HCEC 1CT (cell line): ENCODE measurements around the gene PARP16.

ENCODE experiments used
- DNase-seq: peaks from one replicate; pipeline ENCODE4 v3.0.0-alpha.2; 2017

The PARP16 gene

DNA sequence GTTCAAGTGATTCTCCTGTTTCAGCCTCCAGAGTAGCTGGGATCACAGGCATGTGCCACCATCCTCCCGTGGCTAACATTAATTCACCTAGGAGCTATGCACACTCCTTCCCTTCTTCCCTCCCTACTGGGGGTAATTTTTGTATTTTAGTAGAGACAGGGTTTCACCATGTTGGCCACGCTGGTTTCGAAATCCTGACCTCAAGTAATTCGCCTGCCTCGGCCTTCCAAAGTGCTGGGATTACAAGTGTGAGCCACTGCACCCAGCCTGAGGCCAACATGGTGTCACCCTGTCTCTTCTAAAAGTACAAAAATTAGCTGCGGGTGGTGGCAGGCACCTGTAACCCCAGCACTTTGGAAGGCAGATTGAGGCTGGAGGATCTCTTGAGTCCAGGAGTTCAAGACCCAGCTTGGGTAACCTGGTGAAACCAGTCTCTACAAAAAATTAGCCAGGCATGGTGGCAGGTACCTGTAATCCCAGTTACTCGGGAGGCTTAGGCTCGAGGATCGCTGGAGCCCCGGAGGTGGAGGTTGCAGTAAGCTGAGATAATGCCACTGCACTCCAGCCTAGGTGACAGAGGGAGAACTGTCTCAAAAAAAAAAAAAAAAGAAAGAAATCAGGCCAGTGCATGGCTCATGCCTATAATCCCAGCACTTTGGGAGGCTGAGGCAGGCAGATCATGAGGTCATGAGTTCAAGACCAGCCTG is 23.9 kb upstream of the PARP16 start:
- DNase-seq, result peak; percentile 41

DNA sequence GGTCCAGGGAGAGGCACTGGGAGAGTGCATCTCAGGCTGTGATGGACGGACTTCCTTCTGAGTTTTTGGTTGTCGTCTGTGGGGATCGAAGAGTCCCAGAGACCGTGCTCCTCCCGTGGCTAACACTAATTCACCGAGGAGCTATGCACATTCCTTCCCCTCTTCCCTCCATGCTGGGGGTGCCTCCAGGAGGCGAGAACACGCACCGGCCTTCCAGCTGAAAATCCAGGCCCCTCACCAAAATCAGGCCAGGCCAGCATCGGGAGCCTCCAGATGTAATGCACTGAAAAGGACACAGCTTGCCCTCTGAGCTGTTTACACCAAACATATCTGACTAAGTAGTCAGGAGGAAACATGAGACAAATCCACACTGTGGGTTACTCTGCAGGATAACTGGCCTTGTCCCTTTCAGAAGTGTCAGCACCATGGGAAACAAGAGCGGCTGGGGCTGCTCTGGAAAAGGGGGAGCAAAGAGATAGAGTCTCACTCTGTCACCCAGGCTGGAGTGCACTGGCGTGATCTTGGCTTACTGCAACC is 23.3 kb upstream of the PARP16 start:
- peak; percentile 64 for DNase-seq

DNA sequence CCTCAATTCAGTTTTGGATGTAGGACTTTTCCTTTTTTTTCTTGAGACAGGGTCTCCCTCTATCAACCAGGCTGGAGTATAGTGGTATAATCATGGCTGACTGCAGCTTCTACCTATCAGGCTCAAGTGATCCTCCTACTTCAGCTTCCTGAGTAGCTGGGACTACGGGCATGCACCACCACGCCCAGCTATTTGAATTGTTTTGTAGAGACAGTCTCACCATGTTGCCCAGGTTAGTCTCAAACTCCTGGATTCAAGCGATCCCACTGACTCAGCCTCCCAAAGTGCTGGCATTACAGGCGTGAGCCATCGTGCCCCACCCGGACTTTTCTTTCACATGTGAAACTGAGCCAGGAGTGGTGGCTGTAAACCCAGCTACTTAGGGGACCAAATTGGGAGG is 21.3 kb upstream of the PARP16 start:
- no peak for DNase-seq

DNA sequence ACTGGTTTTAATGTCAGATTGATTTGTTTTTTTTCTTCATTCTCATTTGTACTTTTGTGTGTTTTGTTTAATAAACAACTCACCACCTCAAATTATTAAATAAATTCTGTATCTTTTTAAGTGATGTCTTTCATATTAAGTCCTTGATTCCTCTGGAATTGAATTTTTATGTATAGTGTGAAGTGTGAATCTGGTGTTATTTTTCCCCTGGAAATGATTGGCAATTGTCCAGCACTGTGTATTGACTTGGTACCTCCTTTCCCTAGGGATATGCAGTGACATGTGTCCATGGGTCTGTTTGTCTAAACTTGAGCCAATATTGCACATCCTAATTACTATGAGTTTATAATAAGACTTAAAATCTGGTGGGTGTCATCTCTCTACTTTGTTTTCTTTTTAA is 19.9 kb upstream of the PARP16 start:
- DNase-seq, result no peak

DNA sequence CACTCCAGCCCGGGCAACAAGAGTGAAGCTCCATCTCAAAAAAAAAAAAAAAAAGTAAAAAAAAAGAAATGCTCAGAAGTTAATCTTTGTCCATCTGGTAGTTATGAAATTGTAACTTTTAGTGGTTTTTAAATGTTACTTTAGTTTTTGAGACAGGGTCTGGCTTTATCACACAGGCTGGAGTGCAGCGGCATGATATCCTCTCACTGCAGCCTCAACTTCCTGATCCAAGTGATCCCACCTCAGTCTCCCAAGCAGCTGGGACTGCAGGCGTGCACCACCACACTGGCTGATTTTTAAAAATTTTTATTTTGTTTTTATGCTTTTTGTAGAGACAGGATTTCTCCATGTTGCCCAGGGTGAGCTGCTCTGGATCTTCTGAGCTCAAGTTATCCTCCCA is 19.1 kb upstream of the PARP16 start:
- DNase-seq, result no peak

DNA sequence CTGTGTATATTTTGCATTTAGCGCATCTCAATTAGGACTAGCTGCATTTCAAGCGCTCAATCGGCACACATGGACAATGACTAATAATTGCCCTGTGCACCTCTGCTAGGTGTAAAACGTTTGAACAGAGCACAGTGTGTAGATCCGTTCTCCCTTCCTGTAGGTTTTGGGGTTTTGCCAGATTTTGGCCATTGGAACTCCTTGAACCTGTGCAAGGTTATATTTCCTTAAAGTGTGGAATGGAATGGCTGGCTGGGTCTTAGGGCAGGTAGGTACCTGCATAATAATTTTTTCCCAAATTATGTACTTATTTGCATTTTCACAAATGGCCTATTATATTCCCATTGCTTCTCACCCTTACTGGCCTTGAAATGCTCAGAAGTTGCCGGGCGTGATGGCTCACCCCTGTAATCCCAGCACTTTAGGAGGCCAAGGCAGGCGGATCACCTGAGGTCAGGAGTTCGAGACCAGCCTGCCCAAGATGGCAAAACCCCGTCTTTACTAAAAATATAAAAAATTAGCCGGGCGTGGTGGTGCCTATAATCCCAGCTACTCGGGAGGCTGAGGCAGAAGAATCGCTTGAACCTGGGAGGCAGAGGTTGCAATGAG is 18.6 kb upstream of the PARP16 start:
- no peak for DNase-seq

DNA sequence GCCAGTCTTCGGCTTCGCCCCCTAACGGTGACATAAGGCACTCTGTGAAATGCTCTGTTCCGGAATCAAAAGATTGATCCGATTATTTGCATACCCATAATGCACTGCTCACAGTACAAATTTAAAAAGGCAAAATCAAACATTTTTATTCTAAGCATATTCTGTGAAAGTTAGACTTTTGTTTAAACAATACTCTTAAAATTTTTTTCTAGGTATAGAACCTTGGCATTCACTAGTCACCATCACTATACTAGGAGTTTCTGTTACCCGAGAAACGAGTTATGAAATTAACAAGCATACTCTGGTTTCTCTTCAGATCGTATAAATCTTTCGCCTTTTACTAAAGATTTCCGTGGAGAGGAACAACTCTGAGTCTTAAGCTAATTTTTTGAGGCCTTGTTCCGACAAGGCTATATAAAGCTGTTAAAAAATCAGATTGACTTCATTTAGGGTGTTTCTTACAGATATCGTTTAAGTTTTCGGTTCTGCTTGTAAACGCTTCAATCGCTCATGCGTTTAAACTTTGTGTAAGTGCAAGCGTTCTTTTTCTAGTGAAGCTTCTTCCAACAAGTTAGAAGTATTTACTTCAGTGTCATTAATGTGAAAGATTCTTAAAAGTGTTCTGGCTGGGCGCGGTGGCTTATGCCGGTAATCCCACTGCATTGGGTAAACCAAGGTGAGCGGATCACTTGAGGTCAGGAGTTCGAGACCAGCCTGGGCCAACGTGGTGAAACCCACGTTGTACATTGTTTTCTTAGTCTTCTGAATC is 17.9 kb upstream of the PARP16 start, which contains the start of gene RNU5B-1:
Gene RNU5B-1 (plus strand): TSS at position 297 of the 769 bp plus-strand sequence.
- DNase-seq, result peak; percentile 99

DNA sequence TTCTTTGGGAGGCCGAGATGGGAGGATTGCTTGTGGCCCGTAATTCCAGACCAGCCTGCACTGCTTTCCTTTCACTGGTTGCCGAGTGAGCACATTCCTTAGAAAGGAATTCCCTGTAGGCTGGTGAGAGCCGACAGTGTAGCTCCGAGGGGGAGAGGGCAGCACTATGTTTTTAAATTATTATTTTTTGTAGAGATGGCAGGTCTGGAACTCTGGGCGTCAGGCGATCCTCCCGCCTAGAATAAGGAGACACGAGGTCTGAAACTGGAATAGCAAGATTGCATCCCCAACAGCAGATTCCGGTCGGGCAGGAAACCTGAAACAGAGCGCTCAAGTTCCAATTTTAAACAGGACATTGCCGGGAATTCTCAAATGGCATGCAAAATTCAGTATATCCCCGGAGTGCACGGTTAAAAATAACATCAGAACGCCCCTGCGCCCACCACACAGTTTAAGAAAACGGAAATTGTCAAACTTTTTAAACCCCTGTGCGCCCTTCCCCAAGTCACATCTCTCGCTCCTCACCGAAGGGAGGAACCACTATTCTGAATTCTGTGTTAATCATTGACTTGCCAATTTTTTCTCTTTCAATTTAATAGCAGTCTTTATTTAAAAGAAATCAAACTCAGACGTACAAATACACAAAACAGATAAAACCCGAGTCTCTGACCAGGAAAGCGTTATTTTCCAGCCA is 17.2 kb upstream of the PARP16 start:
- peak; percentile 61 for DNase-seq

DNA sequence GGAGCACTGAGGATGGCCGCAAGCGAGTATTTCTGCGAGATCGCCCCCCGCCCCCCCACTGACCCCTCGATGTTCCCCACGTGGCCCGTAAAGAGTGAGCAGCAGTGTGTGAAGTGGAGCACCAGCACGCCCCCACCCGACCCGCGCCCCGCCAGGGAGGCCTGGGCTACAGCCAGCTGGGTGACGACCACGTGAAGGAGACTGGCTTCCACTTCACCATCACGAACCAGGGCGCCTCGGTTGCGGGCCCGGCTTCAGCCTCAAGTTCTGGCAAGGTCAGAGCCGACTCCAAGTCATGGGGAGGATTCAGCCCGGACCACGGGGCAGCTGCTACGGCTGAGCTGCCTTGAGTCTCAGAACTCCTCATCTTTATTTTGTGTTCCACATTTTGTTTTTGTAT is 15.4 kb upstream of the PARP16 start:
- no peak for DNase-seq

DNA sequence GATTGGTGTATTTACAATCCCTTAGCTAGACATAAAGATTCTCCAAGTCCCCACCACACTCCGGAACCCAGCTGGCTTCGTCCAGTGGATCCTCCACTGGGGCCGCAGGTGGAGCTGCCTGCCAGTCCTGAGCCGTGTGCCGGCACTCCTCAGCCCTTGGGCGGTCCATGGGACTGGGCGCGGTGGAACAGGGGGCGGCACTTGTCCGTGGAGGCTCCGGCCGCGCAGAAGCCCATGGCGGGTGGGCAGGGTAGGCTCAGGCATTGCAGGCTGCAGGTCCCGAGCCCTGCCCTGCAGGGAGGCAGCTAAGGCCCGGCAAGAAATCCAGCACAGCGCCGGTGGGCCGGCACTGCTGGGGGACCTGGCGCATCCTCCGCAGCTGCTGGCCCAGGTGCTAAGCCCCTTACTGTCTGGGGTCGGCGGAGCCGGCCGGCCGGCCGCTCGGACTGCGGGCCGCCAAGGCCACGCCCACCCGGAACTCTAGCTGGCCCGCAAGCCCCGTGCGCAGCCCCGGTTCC is 14.3 kb upstream of the PARP16 start:
- no peak for DNase-seq

DNA sequence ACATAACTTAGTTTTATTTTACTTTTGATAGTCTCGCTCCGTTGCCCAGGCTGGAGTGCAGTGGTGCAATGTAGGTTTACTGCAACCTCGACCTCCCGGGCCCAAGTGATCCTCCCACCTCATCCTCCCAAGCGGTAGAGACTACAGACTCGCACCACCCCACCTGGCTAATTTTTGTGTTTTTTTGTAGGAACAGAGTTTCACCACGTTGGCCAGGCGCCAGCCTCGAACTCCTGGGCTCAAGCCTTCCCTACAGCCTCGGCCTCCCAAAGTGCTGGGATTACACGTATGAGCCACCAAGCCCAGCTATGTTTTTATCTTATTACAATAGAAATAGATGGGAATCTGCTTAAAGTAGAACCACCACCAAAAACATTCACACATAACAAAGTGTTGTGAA is 12.0 kb upstream of the PARP16 start:
- DNase-seq, result no peak

DNA sequence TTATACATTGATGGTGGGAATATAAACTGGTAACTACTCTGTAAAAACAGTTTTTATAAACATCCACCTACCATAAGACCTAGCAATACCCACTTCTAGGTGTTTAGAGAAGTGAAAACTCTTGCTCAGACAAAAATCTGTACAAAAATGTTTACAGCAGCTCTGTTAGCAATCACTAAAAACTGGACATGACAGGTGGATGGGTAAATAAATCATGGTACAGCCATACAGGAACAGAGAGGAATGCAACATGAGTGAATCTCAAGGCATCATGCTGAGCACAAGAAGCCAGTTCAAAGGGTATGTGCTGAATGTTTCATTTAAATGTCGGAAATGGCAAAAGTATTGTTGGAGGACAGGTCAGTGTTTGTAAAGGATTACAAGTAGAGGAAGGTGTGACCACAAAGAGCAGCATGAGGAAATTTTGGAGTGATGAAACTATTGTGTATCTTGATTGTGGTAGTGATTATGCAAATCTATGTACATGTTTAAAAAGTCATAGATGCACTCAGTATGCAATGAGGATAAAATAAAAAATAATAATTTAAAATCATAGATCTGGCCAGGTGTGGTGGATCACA is 6.3 kb upstream of the PARP16 start:
- DNase-seq, result no peak

DNA sequence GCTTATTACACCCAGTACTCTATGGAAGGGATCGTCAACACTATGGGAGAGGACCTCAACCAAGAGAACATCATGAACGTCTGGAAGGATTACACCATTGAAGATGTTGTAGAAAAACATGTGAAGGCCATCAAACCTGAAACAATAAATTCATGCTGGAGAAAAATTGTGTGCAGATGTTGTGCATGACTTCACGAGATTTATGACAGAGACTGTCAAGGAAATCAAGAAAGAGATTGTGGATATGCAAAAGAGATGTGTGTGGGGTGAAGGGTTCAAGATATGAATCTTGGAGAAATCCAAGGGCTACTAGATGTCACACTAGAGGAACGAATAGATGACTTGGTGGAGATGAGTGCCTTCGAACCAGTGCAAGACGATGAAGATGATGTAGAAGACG is 3.5 kb upstream of the PARP16 start:
- DNase-seq, result no peak

DNA sequence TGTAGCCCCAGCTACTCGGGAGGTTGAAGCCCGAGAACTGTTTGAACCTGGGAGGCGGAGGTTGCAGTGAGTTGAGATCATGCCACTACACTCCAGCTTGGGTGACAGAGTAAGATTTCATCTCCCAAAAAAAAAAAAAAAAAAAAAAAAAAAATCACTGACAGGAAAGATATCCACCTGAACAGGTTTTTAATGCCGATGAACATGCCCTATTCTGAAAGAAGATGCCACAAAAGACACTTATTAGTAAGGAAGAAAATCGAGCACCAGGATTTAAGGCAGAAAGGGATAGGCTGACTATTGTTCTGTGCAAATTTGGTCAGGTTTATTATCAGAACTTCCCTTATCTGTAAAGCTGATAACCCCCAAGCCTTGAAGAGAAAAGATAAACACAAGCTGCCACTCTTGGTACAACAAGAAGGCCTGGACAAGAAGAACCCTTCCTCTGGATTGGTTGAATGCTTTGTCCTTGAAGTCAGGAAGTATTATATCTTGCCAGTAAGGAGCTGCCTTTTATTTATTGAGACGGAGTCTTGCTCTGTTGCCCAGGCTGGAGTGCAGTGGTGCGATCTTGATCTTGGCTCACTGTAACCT is 2.7 kb upstream of the PARP16 start:
- no peak for DNase-seq

DNA sequence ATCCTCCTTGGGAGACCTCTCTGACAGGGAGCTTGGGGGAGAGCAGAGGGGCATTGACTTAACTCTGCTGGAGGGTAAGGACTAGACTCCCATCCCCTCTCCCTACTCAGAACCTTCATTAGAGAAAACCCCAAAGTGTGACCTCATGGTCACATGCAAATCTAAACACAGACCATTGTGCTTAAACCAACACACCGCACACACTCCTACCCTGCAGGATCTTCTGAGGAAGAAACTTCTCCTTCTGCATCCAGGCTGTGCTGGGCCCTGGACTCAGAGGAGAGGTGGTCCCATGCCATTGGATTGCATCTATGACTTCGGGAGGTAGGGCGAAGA is 805 bp upstream of the PARP16 start:
- DNase-seq, result no peak

DNA sequence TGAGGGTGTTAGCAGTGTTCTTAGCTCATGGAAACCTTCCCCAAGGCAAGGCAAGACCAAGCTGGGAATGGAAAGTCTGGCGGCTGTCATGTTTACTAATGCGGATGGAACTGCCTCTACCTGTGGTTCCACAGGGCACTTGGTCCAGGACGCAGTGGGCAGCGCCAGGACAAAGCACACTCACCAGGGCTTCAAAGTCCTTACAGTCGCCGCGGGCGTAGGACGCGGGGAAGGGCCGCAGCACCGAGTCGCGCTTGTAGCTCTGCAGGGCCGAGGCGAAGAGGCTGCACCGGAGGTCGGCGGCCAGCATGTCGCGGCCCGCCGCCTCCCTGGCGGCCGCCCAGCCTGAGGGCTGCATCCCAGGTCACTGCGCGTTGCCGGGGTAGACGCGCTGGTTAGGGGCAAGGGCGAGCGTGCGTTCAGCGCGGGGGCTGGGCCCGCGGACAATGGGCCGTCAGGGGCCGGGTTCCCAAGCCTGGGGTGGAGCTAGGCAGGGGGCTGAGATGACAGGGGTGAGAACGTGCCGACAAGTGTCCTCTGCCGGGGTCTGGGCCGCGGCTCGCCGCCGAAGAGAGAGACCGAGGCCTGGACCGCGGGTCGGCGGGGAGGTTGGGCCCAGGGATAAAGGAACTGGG is 497 bp downstream of the PARP16 start:
- peak; percentile 3 for DNase-seq

DNA sequence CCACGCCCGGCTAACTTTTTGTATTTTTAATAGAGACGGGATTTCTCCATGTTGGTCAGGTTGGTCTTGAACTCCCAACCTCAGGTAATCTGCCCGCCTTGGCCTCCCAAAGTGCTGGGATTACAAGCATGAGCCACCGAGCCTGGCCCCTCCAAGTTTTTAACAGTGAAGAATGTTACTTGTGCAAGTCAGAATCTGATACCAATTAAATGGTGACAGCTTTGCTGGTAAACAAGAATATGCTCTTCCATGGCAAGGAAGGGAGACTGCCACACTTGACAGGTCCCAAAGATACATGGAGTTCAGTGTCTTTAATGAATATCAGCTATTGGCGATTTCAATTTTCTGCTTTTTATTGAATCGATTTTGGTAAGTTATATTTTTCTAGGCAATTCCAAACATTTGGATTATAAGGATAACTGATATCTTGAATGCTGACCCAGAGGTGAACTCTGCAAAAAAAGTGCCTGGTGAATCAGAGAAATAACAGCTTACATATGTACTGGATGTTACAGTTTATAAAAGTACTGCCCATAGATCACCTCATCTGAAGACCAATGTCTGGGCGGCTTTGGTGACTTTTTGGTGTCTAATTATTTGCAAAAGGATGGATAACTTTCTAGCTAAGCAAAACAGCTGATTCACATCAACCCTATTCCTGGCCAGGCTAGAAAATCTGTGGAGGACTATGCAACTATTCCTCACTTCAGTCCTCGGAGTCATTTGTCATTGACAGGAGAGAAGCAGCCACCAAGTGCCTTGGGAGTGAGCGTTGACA is 1.2 kb downstream of the PARP16 start:
- DNase-seq, result peak; percentile 4

DNA sequence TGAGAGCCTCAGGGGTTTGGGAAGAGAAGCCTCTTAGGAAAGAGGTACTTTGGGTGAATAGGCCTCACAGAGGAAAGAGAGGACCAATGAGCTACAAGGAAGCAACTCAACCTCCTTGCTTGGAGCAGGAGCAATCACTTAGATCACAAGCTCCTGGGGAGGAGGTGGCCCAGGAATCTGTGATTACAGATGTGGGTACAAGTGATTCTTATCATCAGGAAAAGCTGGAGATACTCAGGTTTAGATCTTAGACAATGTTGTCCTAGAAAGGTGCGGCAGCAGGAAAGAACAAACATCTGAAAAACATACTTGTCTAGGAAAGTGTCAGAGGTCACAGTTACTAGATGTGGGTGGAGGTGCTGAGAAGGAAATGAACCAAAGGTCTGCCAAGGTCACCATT is 8.2 kb downstream of the PARP16 start:
- DNase-seq, result no peak

DNA sequence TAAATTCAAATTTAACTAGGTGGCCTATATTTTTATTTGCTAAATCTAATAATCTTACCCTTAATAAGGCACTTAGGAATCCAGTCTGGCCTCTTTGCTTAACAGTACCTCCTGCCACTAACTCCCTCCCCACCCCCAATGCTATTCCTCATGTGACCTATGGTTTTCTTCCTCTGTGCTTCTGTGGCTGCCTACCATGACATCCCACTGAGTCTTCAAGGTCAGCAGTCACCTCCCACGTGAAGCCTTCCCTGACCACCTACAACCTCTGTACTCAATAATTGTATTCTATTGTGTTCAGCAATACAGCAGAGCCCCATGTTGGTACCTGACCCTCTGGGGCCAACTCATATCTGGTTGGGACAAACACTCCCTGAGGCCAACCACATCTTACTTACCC is 9.7 kb downstream of the PARP16 start:
- DNase-seq, result no peak

DNA sequence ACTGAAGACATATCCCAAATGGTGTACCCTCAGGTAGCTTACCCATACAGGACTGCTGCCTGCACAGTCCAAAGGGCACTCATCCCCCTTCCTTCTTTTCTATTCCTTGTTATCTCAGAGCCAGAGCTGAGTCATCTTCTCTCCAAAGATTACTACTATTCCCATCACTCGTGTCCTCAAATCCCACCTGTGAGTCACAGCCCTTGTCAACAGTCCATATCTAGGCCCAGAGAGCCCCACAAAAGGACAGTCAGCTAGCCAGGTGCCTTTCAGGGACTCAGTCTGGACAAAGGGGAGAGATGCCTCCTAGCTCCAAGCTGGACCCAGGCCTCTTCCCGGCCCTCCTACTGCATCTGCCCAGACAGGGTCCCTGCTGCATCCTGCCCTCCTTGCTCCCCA is 11.0 kb downstream of the PARP16 start:
- DNase-seq, result peak; percentile 2
